Keratinocyte (primary cell): ENCODE data around the gene CDIPT. TPM values are rescaled to one million over a fixed set of nuclear protein-coding genes. Genes with fewer than 3 reads are reported as not detected.
"Not testable (repeated sequence)": the region's sequence is repeated elsewhere in the genome, so short reads cannot be mapped to it uniquely, and the experiment has no call there.

Source experiments
- DNase-seq: peaks from one replicate; pipeline ENCODE4 v3.0.0-alpha.2; 2011; ENCODE audit warnings: low read depth, missing footprints, low spot score
- FAIRE-seq: peaks from 2 replicates; lab custom pipeline; 2011; peaks lifted over from hg19 to GRCh38; lab: Jason Lieb, UNC
- H2AFZ ChIP-seq: 2 replicates; pipeline ENCODE4 v1.6.0; 2012; ENCODE audit warnings: low read length, control low read depth, inconsistent platforms; ENCODE audit not compliant: control insufficient read depth
- H3K27ac ChIP-seq: 2 replicates; pipeline ENCODE4 v1.5.1; 2011; ENCODE audit warnings: low read length; ENCODE audit not compliant: control insufficient read depth, insufficient read depth
- H3K27me3 ChIP-seq: 3 replicates; pipeline ENCODE4 v1.6.0; 2011; ENCODE audit warnings: low read length; ENCODE audit not compliant: control insufficient read depth, insufficient read depth; ENCODE audit errors: extremely low read depth
- H3K36me3 ChIP-seq, 2 experiments: 2 replicates in 1 of 2; 3 replicates in 1 of 2; pipeline ENCODE4 v1.5.1; 2011; ENCODE audit warnings: low read length in 2 of 2, mild to moderate bottlenecking in 1 of 2; ENCODE audit not compliant: control insufficient read depth in 2 of 2, insufficient read depth in 2 of 2; ENCODE audit errors: extremely low read depth in 1 of 2
- H3K4me1 ChIP-seq: 3 replicates; pipeline ENCODE4 v1.5.1; 2011; ENCODE audit warnings: low read length; ENCODE audit not compliant: control insufficient read depth, insufficient read depth; ENCODE audit errors: extremely low read depth
- H3K4me2 ChIP-seq: 3 replicates; pipeline ENCODE4 v1.6.0; 2011; ENCODE audit warnings: low read depth, low read length; ENCODE audit not compliant: control insufficient read depth, insufficient read depth; ENCODE audit errors: extremely low read depth
- H3K4me3 ChIP-seq, 3 experiments: fragments of 200-600 bp in 1 of 3; sonication (generic) in 1 of 3; 2 replicates in 2 of 3; 3 replicates in 1 of 3; pipeline ENCODE4 v1.5.1; 2011 to 2016; ENCODE audit warnings: low read length in 3 of 3, mild to moderate bottlenecking in 3 of 3, control low read depth in 2 of 3, inconsistent platforms in 1 of 3, low read depth in 1 of 3, mixed read lengths in 1 of 3, mixed run types in 1 of 3, moderate library complexity in 1 of 3; ENCODE audit not compliant: control insufficient read depth in 2 of 3, insufficient read depth in 2 of 3; ENCODE audit errors: extremely low read depth in 1 of 3
- H3K79me2 ChIP-seq: 2 replicates; pipeline ENCODE4 v1.6.0; 2012; ENCODE audit warnings: low read length; ENCODE audit not compliant: control insufficient read depth, insufficient read depth
- H3K9ac ChIP-seq: 3 replicates; pipeline ENCODE4 v1.6.0; 2011; ENCODE audit warnings: low read length; ENCODE audit not compliant: control insufficient read depth, insufficient read depth; ENCODE audit errors: extremely low read depth
- H3K9me1 ChIP-seq: 3 replicates; pipeline ENCODE4 v1.6.0; 2011; ENCODE audit warnings: low read length; ENCODE audit not compliant: control insufficient read depth, insufficient read depth; ENCODE audit errors: extremely low read depth
- H3K9me3 ChIP-seq: 2 replicates; pipeline ENCODE4 v1.5.1; 2012; ENCODE audit warnings: low read depth, low read length; ENCODE audit not compliant: control insufficient read depth
- H4K20me1 ChIP-seq: 3 replicates; pipeline ENCODE4 v1.6.0; 2011; ENCODE audit warnings: low read length; ENCODE audit not compliant: control insufficient read depth, insufficient read depth; ENCODE audit errors: extremely low read depth
- EZH2 ChIP-seq: IDR thresholded peaks from one replicate; pipeline ENCODE4 v1.6.1; 2012; ENCODE audit warnings: inconsistent platforms, mild to moderate bottlenecking, low read length, moderate library complexity
- dilution Hi-C: fragments of 300-500 bp; cut with MboI; formaldehyde crosslinking; loops from one replicate; pipeline ENCODE4 v1.7.0; 2020; ENCODE audit warnings: low sequenced_read_pairs; ENCODE audit not compliant: extremely low pct_ligation_motif_present
- polyA plus RNA-seq, 5 experiments: library from polyadenylated mRNA; depleted of rRNA in 3 of 5; stranded (reverse) in 3 of 5; stranded (forward) in 1 of 5; unstranded in 1 of 5; fragments of >200 nt; gene quantifications; 1 replicate in 1 of 5; 2 replicates in 3 of 5; 3 replicates in 1 of 5; pipeline versions ENCODE4 v1.2.1 to v1.2.3, GENCODE V29; 2011 to 2012; ENCODE audit warnings: missing spikeins in 2 of 5, low read depth in 1 of 5, low replicate concordance in 1 of 5
- TF ChIP-seq, protein P1 (sequence below), 3 experiments: IDR thresholded peaks in 1 of 3; conservative IDR thresholded peaks in 1 of 3; optimal IDR thresholded peaks in 1 of 3; 2 replicates in 2 of 3; 3 replicates in 1 of 3; pipeline versions ENCODE3 to v1.5.1; 2011; ENCODE audit warnings: low read length in 3 of 3, mild to moderate bottlenecking in 3 of 3, moderate library complexity in 2 of 3, control low read depth in 1 of 3, inconsistent platforms in 1 of 3; ENCODE audit not compliant: insufficient read depth in 2 of 3; ENCODE audit errors: extremely low read depth in 1 of 3

The CDIPT gene
- polyA plus RNA-seq, 1 donor (not counting 4 experiments of a cell fraction or from before 2014, with no cell fraction given), result 49.5 TPM

DNA sequence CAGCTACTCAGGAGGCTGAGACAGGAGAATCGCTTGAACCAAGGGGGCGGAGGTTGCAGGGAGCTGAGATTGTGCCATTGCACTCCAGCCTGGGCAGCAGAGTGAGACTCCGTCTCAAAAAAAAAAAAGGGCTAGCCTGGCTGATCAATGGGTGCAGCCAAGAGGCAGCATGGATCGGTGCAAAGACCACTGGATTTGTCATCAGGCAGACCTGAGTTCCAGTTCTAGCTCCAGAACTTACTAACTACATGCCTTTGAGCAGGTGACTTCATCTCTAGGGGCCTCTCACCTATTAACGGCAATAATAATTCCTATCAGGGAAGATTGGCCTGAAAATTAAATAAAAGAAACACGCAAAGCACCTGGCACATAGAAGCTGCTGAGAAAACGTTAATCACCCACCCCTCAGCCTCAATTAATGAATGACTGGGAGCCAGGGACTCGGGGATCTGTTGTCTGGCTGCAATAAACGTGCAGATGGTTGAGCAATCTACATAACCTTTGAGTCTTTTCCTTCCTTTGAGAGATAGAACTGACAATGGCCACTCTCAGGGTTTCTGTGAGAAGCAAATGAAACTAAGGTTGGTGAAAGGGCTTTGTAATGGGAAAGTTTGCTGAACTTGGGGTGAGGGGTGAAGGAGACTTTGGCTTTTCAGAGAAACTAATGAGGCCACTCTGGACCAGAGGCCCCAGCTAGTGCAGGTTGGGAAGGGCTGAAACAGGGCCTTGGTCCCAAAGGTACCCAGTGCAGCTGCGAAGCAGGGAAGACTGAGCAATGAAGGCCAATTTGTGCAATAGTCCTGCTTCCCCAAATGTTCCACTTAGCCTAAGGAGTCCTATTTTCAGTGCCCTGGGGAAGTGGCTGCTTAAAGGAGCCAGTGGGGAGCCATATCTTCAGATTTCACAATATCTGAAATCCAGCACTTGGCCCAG, 28.8 kb upstream of the CDIPT start:
- dilution Hi-C loops, result no loop called here
- no peaks in the 10 kb centered on the region for H3K36me3 ChIP-seq
- FAIRE-seq, result no peak

DNA sequence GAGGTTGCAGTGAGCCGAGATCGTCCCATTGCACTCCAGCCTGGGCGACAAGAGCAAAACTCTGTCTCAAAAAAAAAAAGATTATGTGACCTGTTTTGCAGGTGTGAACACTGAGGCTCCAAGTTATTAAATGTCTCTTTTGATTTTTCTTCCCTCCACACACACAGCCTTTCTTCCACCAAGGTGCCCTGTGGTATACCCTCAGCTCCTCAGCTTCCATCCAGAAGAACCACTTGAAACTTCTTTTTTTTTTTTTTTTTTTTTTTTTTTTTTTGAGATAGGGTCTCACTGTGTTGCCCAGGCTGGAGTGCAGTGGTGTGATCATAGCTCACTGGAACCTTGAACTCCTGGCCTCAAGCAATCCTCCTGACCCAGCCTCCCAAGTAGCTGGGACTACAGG, 26.3 kb upstream of the CDIPT start:
- H3K27me3 ChIP-seq, H2AFZ ChIP-seq, dilution Hi-C loops, FAIRE-seq, H3K4me3 ChIP-seq, H3K4me1 ChIP-seq, H3K9me3 ChIP-seq, H4K20me1 ChIP-seq, H3K9me1 ChIP-seq, H3K36me3 ChIP-seq, H3K27ac ChIP-seq, DNase-seq, H3K79me2 ChIP-seq, H3K9ac ChIP-seq, H3K4me2 ChIP-seq: not testable (repeated sequence)

More for the DNA sequence above, 28.8 kb upstream of the CDIPT start:
- H3K4me2 ChIP-seq, result no peak overlapping the region
- H3K4me3 ChIP-seq, result no peak overlapping the region
- peaks cover 3% of the 10 kb centered on the region for H3K27me3 ChIP-seq
- no peaks in the 10 kb centered on the region for H3K4me1 ChIP-seq
- H3K79me2 ChIP-seq, result no peaks in the 10 kb centered on the region
- H2AFZ ChIP-seq, result no peak overlapping the region
- no peak overlapping the region for H3K9ac ChIP-seq
- H3K27ac ChIP-seq, result no peak overlapping the region
- no peaks in the 10 kb centered on the region for H3K9me3 ChIP-seq
- H4K20me1 ChIP-seq, result no peaks in the 10 kb centered on the region
- DNase-seq, result no peak
- TF ChIP-seq EZH2, result no peak
- TF ChIP-seq, protein P1, sequence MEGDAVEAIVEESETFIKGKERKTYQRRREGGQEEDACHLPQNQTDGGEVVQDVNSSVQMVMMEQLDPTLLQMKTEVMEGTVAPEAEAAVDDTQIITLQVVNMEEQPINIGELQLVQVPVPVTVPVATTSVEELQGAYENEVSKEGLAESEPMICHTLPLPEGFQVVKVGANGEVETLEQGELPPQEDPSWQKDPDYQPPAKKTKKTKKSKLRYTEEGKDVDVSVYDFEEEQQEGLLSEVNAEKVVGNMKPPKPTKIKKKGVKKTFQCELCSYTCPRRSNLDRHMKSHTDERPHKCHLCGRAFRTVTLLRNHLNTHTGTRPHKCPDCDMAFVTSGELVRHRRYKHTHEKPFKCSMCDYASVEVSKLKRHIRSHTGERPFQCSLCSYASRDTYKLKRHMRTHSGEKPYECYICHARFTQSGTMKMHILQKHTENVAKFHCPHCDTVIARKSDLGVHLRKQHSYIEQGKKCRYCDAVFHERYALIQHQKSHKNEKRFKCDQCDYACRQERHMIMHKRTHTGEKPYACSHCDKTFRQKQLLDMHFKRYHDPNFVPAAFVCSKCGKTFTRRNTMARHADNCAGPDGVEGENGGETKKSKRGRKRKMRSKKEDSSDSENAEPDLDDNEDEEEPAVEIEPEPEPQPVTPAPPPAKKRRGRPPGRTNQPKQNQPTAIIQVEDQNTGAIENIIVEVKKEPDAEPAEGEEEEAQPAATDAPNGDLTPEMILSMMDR (optimal IDR thresholded peaks at IDR 0.05 in 1 of 3, IDR thresholded peaks at IDR 0.05 in 1 of 3, conservative IDR thresholded peaks at IDR 0.05 in 1 of 3; ENCODE audit: extremely low read depth in 1 of 3, insufficient read depth in 2 of 3, low read length in 3 of 3), result no peak
- no peaks in the 10 kb centered on the region for H3K9me1 ChIP-seq
